ENCODE measurements around the gene FGD4.
A peak's percentile ranks its signal among the peaks of the same experiment; 100 is the strongest.

DNA sequence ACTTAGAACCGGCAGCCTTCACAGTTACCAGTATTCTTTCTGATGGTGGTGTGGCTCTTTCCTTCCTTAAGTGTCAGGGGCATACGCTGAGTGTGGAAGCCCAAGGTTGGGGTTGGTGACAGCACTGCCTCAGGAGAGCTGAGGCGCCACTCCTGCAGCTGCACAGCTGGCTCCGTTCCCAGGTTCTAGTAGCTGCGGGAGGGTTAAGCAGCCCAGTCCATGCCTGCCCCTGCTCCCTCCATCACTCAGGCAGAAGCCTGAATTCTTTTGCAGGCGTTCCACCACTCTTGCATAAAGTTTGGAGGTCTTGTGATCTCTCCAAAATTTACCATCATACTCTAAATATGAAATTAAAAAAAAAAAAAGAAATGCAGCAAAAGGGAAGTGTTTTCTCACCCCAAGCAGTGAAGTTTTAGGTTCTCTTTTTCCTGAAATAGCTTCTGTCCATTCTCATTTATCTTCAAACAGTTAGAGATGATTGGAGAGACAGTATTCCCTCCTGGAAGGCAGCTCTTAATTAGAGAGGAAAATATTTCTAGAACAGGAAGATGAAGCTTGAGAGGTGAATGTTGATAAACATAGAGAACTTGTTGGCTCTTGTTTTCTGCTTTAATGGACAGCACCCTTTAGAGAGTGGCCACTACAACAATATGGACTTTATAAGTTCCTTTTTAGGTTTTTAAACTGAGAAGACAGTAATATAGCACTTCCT lies 136.1 kb downstream of the FGD4 start:
- TF ChIP-seq MYC (IDR thresholded peaks at IDR 0.05; ENCODE audit: low read depth, low read length) (peak; percentile 42; the same call in 1 of the 2 replicates), POLR2A (IDR thresholded peaks at IDR 0.05; ENCODE audit: extremely low read depth, insufficient read length) (no peak)
- TF ChIP-seq, protein P1, sequence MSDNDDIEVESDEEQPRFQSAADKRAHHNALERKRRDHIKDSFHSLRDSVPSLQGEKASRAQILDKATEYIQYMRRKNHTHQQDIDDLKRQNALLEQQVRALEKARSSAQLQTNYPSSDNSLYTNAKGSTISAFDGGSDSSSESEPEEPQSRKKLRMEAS (IDR thresholded peaks at IDR 0.05; ENCODE audit: low read depth, low read length), result no peak; the same call in 1 of the 2 replicates
- TF ChIP-seq, protein P2, sequence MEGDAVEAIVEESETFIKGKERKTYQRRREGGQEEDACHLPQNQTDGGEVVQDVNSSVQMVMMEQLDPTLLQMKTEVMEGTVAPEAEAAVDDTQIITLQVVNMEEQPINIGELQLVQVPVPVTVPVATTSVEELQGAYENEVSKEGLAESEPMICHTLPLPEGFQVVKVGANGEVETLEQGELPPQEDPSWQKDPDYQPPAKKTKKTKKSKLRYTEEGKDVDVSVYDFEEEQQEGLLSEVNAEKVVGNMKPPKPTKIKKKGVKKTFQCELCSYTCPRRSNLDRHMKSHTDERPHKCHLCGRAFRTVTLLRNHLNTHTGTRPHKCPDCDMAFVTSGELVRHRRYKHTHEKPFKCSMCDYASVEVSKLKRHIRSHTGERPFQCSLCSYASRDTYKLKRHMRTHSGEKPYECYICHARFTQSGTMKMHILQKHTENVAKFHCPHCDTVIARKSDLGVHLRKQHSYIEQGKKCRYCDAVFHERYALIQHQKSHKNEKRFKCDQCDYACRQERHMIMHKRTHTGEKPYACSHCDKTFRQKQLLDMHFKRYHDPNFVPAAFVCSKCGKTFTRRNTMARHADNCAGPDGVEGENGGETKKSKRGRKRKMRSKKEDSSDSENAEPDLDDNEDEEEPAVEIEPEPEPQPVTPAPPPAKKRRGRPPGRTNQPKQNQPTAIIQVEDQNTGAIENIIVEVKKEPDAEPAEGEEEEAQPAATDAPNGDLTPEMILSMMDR (IDR thresholded peaks at IDR 0.05; ENCODE audit: low read depth, low read length), result no peak

Data from NB4 (cell line).